Measurements from ENCODE around the gene ABL1. TPM values are rescaled to one million over a fixed set of nuclear protein-coding genes. Genes with fewer than 3 reads are reported as not detected.

The ABL1 gene
- total and polyA plus RNA-seq, 2 of the 13 experiments (the other 11 are each of a cell fraction or from before 2014, with no cell fraction given): 10.8 to 20.4 TPM

DNA sequence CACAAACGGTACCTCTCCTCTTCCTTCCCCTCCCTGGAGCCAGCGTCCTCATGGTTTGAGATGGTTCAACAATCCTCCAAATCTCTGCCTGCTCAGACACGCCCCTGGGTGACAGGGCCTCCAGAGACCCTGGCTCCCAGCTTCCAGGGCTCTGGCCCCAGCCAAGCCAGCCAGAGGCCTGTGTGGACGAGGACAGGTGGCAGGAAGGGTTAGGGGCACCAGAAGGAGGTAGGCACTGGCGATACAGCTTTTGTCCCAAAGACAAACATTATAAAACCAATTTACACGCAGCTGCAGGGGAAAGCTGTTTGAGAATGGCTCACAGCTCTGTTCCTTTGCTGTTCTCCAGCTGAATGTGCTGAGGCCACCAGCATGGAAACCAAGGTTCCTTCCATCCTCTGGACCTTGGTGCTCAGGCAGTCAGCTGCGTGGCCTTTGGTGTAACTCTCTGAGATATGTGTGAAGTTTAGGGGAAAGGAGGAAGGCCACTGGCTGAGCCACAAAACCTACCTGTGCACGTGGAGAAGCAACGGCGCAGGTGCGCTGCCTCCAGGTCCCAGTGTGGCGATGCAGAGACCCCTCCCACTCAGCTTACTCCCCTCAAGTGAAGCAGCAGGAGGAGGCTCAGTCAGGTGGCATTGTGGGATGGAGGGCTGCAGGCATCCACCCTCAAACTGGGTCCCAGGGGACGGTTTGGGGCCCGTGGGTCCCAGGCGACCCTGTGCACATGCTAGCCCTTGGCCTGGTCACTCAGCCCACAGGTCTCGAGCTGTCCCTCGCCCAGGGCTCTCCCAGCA, 65.8 kb downstream of the ABL1 start:
- no peak overlapping the region for H2AFZ ChIP-seq (ENCODE audit: low read length)
- H3K9ac ChIP-seq (ENCODE audit: insufficient read depth, low read depth, low read length): no peak overlapping the region
- BruUV-seq (replicated peaks): no TSS peak
- WGBS (ENCODE audit: low lambda C conversion rate): 26% methylated on average over 10 of the region's 17 CpGs
- ChIA-PET POLR2A (no interaction called here), CTCF (ENCODE audit: low intra/inter-chr PET ratio, low total read pairs) (no interaction called here)
- no peaks in the 10 kb centered on the region for H3K79me2 ChIP-seq (ENCODE audit: insufficient read depth, low read length)
- DNase-seq (ENCODE audit: low spot score) (no peak), FAIRE-seq (no peak), ATAC-seq (no peak)
- intact Hi-C loops (cut with micrococcal nuclease; ENCODE audit: unreplicated experiment): no loop called here
- no peak overlapping the region for H3K4me2 ChIP-seq (ENCODE audit: low read depth, low read length)
- H4K20me1 ChIP-seq (ENCODE audit: insufficient read depth, low read length): no peaks in the 10 kb centered on the region
- peaks cover 34 to 91% of the 10 kb centered on the region in 2 experiments; a peak in 4 of 5 replicates for H3K27me3 ChIP-seq (ENCODE audit: control insufficient read depth in 1 of 2, insufficient read depth in 2 of 2, low read length in 2 of 2)
- in situ Hi-C loops (cut with HindIII; ENCODE audit: extremely low pct_ligation_motif_present, low pct_unique_long_range_greater_than_20kb): no loop called here
- no peak overlapping the region for H3K4me3 ChIP-seq (replicated peaks in 1 of 3; ENCODE audit: insufficient read depth in 1 of 3, low read depth in 2 of 3, low read length in 3 of 3)
- H3K9me3 ChIP-seq (ENCODE audit: low read length): no peaks in the 10 kb centered on the region
- H3K36me3 ChIP-seq (replicated peaks in 1 of 2; ENCODE audit: control insufficient read depth in 1 of 2, insufficient read depth in 2 of 2, low read length in 2 of 2): no peaks in the 10 kb centered on the region; a peak in 1 of 5 replicates
- H3K27ac ChIP-seq (ENCODE audit: extremely low read length, insufficient read depth, low read length): no peak overlapping the region
- peaks cover under 1% of the 10 kb centered on the region; the same call in 1 of the 2 replicates for H3K4me1 ChIP-seq (ENCODE audit: insufficient read depth, low read length)
- no peak for TF ChIP-seq SRSF9 (IDR thresholded peaks at IDR 0.05; ENCODE audit: borderline replicate concordance, insufficient read depth, low read depth, low read length, poor library complexity, severe bottlenecking)
- TF ChIP-seq HOXA3 (CRISPR knock-in tag; IDR thresholded peaks at IDR 0.05): no peak
- TF ChIP-seq, protein P1, sequence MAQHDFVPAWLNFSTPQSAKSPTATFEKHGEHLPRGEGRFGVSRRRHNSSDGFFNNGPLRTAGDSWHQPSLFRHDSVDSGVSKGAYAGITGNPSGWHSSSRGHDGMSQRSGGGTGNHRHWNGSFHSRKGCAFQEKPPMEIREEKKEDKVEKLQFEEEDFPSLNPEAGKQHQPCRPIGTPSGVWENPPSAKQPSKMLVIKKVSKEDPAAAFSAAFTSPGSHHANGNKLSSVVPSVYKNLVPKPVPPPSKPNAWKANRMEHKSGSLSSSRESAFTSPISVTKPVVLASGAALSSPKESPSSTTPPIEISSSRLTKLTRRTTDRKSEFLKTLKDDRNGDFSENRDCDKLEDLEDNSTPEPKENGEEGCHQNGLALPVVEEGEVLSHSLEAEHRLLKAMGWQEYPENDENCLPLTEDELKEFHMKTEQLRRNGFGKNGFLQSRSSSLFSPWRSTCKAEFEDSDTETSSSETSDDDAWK (CRISPR knock-in tag; IDR thresholded peaks at IDR 0.05): no peak
- TF ChIP-seq MAFF (IDR thresholded peaks at IDR 0.05; ENCODE audit: low read depth, low read length): no peak
- no peak for TF ChIP-seq ZNF350 (CRISPR knock-in tag; IDR thresholded peaks at IDR 0.05; ENCODE audit: borderline replicate concordance, low read depth)
- TF ChIP-seq, protein P2, sequence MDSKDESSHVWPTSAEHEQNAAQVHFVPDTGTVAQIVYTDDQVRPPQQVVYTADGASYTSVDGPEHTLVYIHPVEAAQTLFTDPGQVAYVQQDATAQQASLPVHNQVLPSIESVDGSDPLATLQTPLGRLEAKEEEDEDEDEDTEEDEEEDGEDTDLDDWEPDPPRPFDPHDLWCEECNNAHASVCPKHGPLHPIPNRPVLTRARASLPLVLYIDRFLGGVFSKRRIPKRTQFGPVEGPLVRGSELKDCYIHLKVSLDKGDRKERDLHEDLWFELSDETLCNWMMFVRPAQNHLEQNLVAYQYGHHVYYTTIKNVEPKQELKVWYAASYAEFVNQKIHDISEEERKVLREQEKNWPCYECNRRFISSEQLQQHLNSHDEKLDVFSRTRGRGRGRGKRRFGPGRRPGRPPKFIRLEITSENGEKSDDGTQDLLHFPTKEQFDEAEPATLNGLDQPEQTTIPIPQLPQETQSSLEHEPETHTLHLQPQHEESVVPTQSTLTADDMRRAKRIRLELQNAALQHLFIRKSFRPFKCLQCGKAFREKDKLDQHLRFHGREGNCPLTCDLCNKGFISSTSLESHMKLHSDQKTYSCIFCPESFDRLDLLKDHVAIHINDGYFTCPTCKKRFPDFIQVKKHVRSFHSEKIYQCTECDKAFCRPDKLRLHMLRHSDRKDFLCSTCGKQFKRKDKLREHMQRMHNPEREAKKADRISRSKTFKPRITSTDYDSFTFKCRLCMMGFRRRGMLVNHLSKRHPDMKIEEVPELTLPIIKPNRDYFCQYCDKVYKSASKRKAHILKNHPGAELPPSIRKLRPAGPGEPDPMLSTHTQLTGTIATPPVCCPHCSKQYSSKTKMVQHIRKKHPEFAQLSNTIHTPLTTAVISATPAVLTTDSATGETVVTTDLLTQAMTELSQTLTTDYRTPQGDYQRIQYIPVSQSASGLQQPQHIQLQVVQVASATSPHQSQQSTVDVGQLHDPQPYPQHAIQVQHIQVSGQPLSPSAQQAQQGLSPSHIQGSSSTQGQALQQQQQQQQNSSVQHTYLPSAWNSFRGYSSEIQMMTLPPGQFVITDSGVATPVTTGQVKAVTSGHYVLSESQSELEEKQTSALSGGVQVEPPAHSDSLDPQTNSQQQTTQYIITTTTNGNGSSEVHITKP (CRISPR knock-in tag; IDR thresholded peaks at IDR 0.05; ENCODE audit: low read depth): no peak
- TF ChIP-seq MZF1 (CRISPR knock-in tag; IDR thresholded peaks at IDR 0.05; ENCODE audit: borderline replicate concordance): no peak
- TF ChIP-seq MLLT10 (CRISPR knock-in tag; IDR thresholded peaks at IDR 0.05): no peak
- no peak for TF ChIP-seq SMC3 (IDR thresholded peaks at IDR 0.05; ENCODE audit: low read length)
- no peak for TF ChIP-seq EEA1 (CRISPR knock-in tag; IDR thresholded peaks at IDR 0.05; ENCODE audit: borderline replicate concordance)
- TF ChIP-seq, protein P3, sequence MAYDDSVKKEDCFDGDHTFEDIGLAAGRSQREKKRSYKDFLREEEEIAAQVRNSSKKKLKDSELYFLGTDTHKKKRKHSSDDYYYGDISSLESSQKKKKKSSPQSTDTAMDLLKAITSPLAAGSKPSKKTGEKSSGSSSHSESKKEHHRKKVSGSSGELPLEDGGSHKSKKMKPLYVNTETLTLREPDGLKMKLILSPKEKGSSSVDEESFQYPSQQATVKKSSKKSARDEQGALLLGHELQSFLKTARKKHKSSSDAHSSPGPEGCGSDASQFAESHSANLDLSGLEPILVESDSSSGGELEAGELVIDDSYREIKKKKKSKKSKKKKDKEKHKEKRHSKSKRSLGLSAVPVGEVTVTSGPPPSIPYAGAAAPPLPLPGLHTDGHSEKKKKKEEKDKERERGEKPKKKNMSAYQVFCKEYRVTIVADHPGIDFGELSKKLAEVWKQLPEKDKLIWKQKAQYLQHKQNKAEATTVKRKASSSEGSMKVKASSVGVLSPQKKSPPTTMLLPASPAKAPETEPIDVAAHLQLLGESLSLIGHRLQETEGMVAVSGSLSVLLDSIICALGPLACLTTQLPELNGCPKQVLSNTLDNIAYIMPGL (CRISPR knock-in tag; IDR thresholded peaks at IDR 0.05; ENCODE audit: borderline replicate concordance in 1 of 2, low read depth in 1 of 2): no peak

All from HepG2 (cell line).